SK-N-MC (cell line): ENCODE measurements around the gene SERINC3.

Source experiments
- EZH2 ChIP-seq: fragments of 200-600 bp; sonication (generic); IDR thresholded peaks from one replicate; pipeline ENCODE4 v1.6.1; 2017; ENCODE audit warnings: antibody characterized with exemption
- POLR2AphosphoS5 ChIP-seq: IDR thresholded peaks from 2 replicates; pipeline ENCODE4 v1.6.1; 2012; ENCODE audit warnings: mild to moderate bottlenecking, low read depth, low read length, borderline replicate concordance

DNA sequence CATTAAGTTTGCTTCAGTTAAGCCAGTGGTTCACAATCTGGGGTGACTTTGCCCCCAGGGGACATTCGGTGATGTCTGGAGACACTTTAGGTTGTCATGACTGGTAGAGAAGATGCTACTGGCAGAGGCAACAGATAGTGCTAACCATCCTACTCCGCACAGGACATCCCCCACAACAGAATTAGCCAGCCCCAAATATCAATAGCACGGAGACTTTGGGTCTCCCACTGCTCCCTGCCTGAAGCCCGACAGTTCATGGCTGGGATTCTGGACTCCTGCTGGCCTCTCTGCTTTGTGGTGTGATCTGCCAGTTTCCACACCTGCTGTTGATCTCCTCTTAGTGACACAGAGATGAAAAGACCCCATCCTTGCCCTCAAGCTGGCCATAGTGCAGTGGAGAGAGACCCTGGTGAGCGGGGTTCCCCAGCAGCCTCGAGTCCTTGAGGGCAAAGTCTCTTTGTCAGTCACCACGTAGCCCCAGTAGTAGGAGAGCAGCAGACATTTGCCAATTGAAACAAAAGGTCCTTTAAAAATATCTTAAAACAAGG is 70.9 kb downstream of the SERINC3 start:
- no peak for TF ChIP-seq POLR2AphosphoS5
- no peak for TF ChIP-seq EZH2
